GM19043 (cell line): ENCODE measurements around the gene TUBA8.
"Not testable (repeated sequence)": the region's sequence is repeated elsewhere in the genome, so short reads cannot be mapped to it uniquely, and the experiment has no call there.

Experiments used
- ATAC-seq: cut with Tn5 transposase; IDR thresholded peaks from one replicate; pipeline ENCODE4 v1.9.1; 2021; ENCODE audit warnings: low read depth; ENCODE audit not compliant: unreplicated experiment

TUBA8 gene

GRCh38 chr22:18104566-18104965, 6.0 kb upstream of the TUBA8 start:
- no peak for ATAC-seq

GRCh38 chr22:18105981-18106380, 4.6 kb upstream of the TUBA8 start:
- ATAC-seq: not testable (repeated sequence)

GRCh38 chr22:18106550-18107341, 3.9 kb upstream of the TUBA8 start:
- ATAC-seq: not testable (repeated sequence)

GRCh38 chr22:18108187-18108586, 2.4 kb upstream of the TUBA8 start:
- ATAC-seq: no peak

GRCh38 chr22:18109410-18110193, 1.0 kb upstream of the TUBA8 start:
- ATAC-seq: no peak

- ATAC-seq: no peak
Measured at GRCh38 chr22:18110954-18111758, 547 bp downstream of the TUBA8 start.

- no peak for ATAC-seq
Measured at GRCh38 chr22:18111759-18112330, 1.2 kb downstream of the TUBA8 start.

- ATAC-seq: no peak
Measured at GRCh38 chr22:18112440-18112839, 1.8 kb downstream of the TUBA8 start.

- no peak for ATAC-seq
Measured at GRCh38 chr22:18113680-18114394, 3.2 kb downstream of the TUBA8 start.

GRCh38 chr22:18114495-18114894, 3.9 kb downstream of the TUBA8 start:
- no peak for ATAC-seq

GRCh38 chr22:18114976-18115652, 4.5 kb downstream of the TUBA8 start:
- no peak for ATAC-seq

GRCh38 chr22:18115906-18116371, 5.3 kb downstream of the TUBA8 start:
- ATAC-seq: no peak

- no peak for ATAC-seq
Measured at GRCh38 chr22:18116634-18117033, 6.0 kb downstream of the TUBA8 start.

GRCh38 chr22:18118345-18118915, 7.8 kb downstream of the TUBA8 start:
- no peak for ATAC-seq

- no peak for ATAC-seq
Measured at GRCh38 chr22:18119409-18120110, 9.0 kb downstream of the TUBA8 start.

GRCh38 chr22:18120857-18121256, 10.2 kb downstream of the TUBA8 start:
- ATAC-seq: no peak

GRCh38 chr22:18121506-18121905, 10.9 kb downstream of the TUBA8 start:
- no peak for ATAC-seq

- no peak for ATAC-seq
Measured at GRCh38 chr22:18121954-18122554, 11.4 kb downstream of the TUBA8 start.
